OCI-LY1 (cell line): ENCODE results near the gene STEAP4.

Experiments
- EZH2 ChIP-seq: fragments of 200-600 bp; sonication (generic), shearing (Covaris generic); IDR thresholded peaks from 2 replicates; pipeline ENCODE4 v1.8.0; 2017; ENCODE audit warnings: borderline replicate concordance, mixed run types, mild to moderate bottlenecking, antibody characterized with exemption, low read length, moderate library complexity, mixed read lengths
- TF ChIP-seq, protein P1 (sequence below): fragments of 200-600 bp; sonication (generic), shearing (Covaris generic); IDR thresholded peaks from 2 replicates; pipeline ENCODE4 v1.5.1; 2017; ENCODE audit warnings: mild to moderate bottlenecking, antibody characterized with exemption, low read length, moderate library complexity, mixed read lengths

DNA sequence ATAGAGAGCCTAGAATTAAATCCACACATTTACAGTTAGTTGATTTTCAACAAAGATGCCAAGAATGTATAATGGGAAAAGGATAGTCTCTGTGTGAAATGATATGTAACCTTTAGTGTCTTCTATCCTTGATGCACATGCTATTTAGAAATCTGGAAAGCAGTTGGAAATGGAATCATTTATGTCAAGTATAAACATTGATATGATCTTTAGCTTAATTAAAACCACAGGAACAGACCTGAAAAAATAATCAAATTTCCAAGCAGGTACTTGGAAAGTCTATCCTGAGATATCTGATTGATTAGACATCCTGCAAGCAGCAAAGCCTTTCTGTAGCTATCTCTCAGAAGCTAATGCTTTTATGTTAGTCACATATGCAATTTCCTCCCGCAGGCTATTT is 62.4 kb downstream of the STEAP4 start:
- TF ChIP-seq, protein P1, sequence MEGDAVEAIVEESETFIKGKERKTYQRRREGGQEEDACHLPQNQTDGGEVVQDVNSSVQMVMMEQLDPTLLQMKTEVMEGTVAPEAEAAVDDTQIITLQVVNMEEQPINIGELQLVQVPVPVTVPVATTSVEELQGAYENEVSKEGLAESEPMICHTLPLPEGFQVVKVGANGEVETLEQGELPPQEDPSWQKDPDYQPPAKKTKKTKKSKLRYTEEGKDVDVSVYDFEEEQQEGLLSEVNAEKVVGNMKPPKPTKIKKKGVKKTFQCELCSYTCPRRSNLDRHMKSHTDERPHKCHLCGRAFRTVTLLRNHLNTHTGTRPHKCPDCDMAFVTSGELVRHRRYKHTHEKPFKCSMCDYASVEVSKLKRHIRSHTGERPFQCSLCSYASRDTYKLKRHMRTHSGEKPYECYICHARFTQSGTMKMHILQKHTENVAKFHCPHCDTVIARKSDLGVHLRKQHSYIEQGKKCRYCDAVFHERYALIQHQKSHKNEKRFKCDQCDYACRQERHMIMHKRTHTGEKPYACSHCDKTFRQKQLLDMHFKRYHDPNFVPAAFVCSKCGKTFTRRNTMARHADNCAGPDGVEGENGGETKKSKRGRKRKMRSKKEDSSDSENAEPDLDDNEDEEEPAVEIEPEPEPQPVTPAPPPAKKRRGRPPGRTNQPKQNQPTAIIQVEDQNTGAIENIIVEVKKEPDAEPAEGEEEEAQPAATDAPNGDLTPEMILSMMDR, result no peak
- no peak for TF ChIP-seq EZH2
